HG02588 (cell line): Measurements from ENCODE around the gene ARFIP2.

Experiments used
- ATAC-seq: cut with Tn5 transposase; IDR thresholded peaks from one replicate; pipeline ENCODE4 v1.9.1; 2021; ENCODE audit warnings: mild to moderate bottlenecking, moderate library complexity; ENCODE audit not compliant: unreplicated experiment

ARFIP2 gene

GRCh38 chr11:6448574-6448973 is 32.6 kb downstream of the ARFIP2 start:
- no peak for ATAC-seq

DNA sequence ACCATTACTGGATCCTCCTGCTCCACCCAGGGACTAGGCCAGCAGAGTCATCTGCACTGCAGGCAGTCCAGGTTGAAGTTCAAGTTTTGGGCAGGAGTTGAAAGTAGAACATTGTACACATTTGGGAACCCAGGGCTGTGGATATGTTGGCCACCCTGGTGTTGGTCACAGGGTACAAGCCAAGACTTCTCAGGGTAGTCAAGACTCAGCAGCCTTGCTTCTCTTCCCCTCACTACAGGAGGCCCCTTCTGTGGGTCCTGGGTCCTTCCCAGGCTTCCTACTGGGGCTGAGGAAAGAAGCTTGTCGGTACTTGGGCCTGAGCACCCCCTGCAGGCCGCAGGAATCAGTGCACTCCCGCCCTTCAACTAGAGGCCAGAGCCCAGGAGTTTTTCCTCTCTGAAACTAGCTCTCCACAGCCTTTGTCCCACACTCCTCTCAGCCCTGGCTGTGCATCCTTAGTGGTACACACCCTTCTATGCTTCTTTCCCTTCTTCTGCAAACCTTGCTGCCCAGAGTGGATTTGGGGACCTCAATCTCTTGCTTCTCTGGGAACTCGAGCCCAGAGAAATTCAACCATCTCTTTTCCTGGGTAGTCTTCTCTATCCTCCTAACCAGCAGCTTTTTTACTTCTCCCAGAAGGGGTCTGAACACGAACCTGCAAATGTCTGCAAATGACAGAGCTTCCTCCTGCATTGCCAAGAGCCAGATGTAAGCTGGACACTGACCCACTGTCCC is 37.7 kb downstream of the ARFIP2 start:
- ATAC-seq: peak; percentile 86

GRCh38 chr11:6442441-6442840 is 38.7 kb downstream of the ARFIP2 start:
- no peak for ATAC-seq

DNA sequence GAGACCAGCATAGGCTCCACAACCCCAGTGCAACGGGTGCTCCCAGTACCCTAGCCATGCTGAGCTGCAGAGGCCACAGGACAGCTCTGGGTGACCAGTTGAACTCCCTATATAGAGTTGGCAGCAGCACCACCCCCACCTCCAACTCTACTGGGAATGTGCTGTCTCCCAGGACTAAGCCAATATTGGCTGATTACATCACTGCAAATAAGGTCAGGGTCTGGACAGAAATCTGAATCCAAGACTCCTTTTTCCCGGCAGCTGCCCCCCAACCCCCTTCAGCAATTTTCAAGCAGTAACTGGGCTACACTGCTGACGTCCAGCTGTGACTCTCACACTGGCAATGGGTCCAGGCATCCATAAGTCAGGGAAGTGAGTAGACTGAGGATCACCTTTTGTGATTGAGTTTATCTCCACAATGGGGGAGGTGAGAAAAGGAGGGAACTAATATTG is 40.2 kb downstream of the ARFIP2 start, which contains the start of gene HPX:
Gene HPX (minus strand): TSS at position 82 of the 453 bp plus-strand sequence. CDS start 24 bp downstream, at position 58.
- no peak for ATAC-seq

- ATAC-seq: no peak
Observed at GRCh38 chr11:6438979-6439571, 42.1 kb downstream of the ARFIP2 start.

GRCh38 chr11:6437993-6438392 is 43.1 kb downstream of the ARFIP2 start:
- ATAC-seq: no peak

DNA sequence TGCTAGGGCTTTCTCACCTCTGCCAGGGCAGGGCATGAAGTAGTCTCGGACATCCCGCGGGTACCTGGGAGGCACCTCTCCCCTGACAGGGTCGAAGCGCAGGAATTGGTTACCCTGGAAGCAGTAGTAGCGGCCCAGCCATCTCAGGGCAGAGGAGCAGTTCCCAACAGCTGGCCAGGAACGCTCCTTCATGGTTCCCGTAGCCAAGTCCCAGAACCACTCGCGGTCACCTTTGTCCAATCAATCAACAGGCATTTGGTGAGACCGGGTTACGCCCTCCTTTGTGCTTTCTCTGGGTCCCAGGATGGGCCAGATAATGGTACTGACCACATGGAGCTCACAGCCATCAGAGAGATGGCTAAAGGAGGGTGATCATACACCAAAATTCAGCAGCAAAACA is 43.7 kb downstream of the ARFIP2 start:
- ATAC-seq: no peak

DNA sequence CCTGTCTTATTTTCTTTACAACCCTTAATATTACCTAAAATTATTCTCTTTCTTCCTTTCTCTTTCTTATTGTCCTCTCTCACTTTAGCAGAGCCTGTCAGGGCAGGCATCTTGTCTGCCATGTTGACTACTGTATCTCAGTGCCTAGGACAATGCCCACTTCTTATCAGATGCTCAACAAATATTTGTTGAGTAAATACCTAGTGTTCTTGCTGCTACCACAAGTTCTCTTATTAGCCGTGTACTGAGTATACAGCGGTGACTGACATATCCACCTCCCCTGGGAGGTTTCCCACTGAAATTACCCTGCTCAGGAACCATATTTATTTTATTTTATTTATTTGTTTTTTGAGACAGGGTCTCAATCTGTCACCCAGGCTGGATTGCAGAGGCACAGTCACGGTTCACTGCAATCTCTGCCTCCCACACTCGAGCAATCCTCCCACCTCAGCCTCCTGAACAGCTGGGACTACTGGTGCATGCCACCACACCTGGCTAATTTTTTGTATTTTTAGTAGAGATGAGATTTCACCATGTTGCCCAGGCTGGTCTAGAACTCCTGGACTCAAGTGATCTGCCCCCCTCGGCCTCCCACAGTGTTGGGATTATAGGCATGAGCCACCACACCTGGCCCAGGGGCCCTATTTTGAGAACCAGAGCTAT is 47.0 kb downstream of the ARFIP2 start:
- ATAC-seq: no peak

DNA sequence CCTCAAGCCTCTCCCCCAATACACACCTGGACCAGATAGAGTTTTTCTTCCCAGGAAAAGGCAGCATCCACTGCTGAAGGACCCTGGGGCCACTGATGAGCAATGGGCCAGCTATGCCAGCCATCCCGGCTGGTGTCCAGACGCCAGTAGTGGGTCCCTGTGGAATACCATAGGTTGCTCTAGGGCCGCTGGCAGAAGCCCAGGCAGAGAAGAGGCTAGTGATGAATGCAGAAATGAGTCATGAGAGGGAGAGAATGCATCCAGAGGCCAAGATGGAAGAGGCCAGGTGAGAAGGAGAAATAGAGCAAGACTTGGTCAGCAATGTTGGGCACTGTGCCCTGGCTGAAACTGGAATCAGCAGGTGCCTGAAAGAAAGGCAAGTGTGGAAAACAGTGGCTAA is 49.3 kb downstream of the ARFIP2 start:
- no peak for ATAC-seq

DNA sequence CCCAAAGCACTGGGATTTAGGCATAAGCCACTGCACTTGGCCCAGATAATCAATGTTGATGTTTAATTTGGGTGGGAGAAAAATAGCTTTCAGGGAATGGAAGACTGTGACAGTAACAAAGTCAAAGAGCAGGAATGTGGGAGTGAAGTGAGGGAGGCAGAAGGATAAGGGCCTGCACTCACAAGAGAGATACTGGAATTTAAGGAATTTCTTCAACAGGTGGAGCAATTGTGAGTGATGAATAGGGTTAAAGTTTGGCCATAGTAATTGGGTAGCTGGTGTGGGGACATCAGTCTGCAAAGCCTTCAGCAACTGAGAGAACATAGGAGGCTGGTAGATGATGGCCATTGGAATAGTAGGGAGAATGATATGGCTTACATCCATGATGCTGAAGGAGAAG is 53.6 kb downstream of the ARFIP2 start:
- ATAC-seq: no peak
